ENCODE measurements around the gene AAK1.
"Not testable (repeated sequence)": the region's sequence is repeated elsewhere in the genome, so short reads cannot be mapped to it uniquely, and the experiment has no call there.

Gene AAK1

GRCh38 chr2:69422198-69422597 is 221.3 kb downstream of the AAK1 start:
- H4K20me1 ChIP-seq, result no peaks in the 10 kb centered on the region
- H3K27ac ChIP-seq, result peak overlapping the region in 5 of 11 experiments; percentile 19 to 50 (median 35); a peak in 5 of 22 replicates
- peaks cover 0 to 23% (median 17%) of the 10 kb centered on the region in 10 experiments; a peak in 17 of 20 replicates for H3K4me1 ChIP-seq
- peak overlapping the region in 9 of 11 experiments; percentile 8 to 78 (median 59); a peak in 16 of 22 replicates for H3K4me2 ChIP-seq
- H3K27me3 ChIP-seq, result no peaks in the 10 kb centered on the region
- 0 out of 22 replicates have a peak overlapping the region, but pooled peaks of 2 of the 11 experiments have one; percentile 11 to 35 for H3K9ac ChIP-seq
- peaks cover 46 to 94% (median 63%) of the 10 kb centered on the region in 11 experiments for H3K36me3 ChIP-seq
- TF ChIP-seq Cebpa-rat (IDR thresholded peaks at IDR 0.05), result no peak
- no peak overlapping the region; a peak in 1 of 20 replicates for H3K4me3 ChIP-seq
- H3K9me3 ChIP-seq (replicated peaks in 1 of 11), result peaks cover 0 to 14% (median 0%) of the 10 kb centered on the region in 11 experiments; a peak in 5 of 22 replicates

GRCh38 chr2:69419111-69419510 is 224.4 kb downstream of the AAK1 start:
- not testable (repeated sequence) for H3K27ac ChIP-seq; H3K9ac ChIP-seq; H3K9me3 ChIP-seq (replicated peaks in 1 of 11); H3K4me3 ChIP-seq; H3K4me2 ChIP-seq; H4K20me1 ChIP-seq; H3K27me3 ChIP-seq
- peaks cover 34 to 91% (median 59%) of the 10 kb centered on the region in 11 experiments for H3K36me3 ChIP-seq
- H3K4me1 ChIP-seq, result peaks cover 0 to 23% (median 17%) of the 10 kb centered on the region in 10 experiments; a peak in 17 of 20 replicates

GRCh38 chr2:69416147-69416546 is 227.4 kb downstream of the AAK1 start:
- peaks cover 0 to 6% (median 0%) of the 10 kb centered on the region in 10 experiments; a peak in 3 of 20 replicates for H3K4me1 ChIP-seq
- no peaks in the 10 kb centered on the region for H3K27me3 ChIP-seq
- H4K20me1 ChIP-seq, result no peaks in the 10 kb centered on the region
- no peak overlapping the region for H3K4me3 ChIP-seq
- no peak for TF ChIP-seq Cebpa-rat (IDR thresholded peaks at IDR 0.05)
- H3K9ac ChIP-seq, result no peak overlapping the region
- no peak overlapping the region for H3K4me2 ChIP-seq
- H3K36me3 ChIP-seq, result peaks cover 56 to 95% (median 79%) of the 10 kb centered on the region in 11 experiments
- H3K9me3 ChIP-seq (replicated peaks in 1 of 11), result peaks cover 0 to 9% (median 0%) of the 10 kb centered on the region in 11 experiments; a peak in 2 of 22 replicates
- no peak overlapping the region for H3K27ac ChIP-seq
